GM12873 (cell line): Measurements from ENCODE around the gene SLC8A1.

Source experiments
- CTCF ChIP-seq: IDR thresholded peaks from 2 replicates; pipeline ENCODE4 v1.5.1; 2012; ENCODE audit warnings: low read depth, mild to moderate bottlenecking, moderate library complexity, low read length, control low read depth; ENCODE audit not compliant: insufficient read depth; ENCODE audit errors: missing control alignments

Gene SLC8A1

GRCh38 chr2:40457366-40457765, 5.5 kb upstream of the SLC8A1 start:
- TF ChIP-seq CTCF: no peak

GRCh38 chr2:40456926-40457325, 5.0 kb upstream of the SLC8A1 start:
- TF ChIP-seq CTCF: no peak

GRCh38 chr2:40455661-40456060, 3.8 kb upstream of the SLC8A1 start:
- TF ChIP-seq CTCF: no peak

- TF ChIP-seq CTCF: no peak
Observed at GRCh38 chr2:40454321-40454720, 2.4 kb upstream of the SLC8A1 start.

- TF ChIP-seq CTCF: no peak
Observed at GRCh38 chr2:40452786-40453185, 896 bp upstream of the SLC8A1 start.

- no peak for TF ChIP-seq CTCF
Observed at GRCh38 chr2:40450796-40451430, 977 bp downstream of the SLC8A1 start.

- TF ChIP-seq CTCF: no peak
Observed at GRCh38 chr2:40450066-40450795, 1.7 kb downstream of the SLC8A1 start.
